ENCODE results near the gene JAGN1.
"Not testable (repeated sequence)": the region's sequence is repeated elsewhere in the genome, so short reads cannot be mapped to it uniquely, and the experiment has no call there.

JAGN1 gene

GRCh38 chr3:9900965-9901415 is 10.6 kb downstream of the JAGN1 start:
- not testable (repeated sequence) for H3K9me3 ChIP-seq (ENCODE audit: control insufficient read depth, low read length); DNase-seq (ENCODE audit: low read depth); H3K36me3 ChIP-seq (ENCODE audit: control insufficient read depth, insufficient read depth, low read length, severe bottlenecking); H3K27me3 ChIP-seq (replicated peaks; ENCODE audit: control insufficient read depth, insufficient read depth, low read length); H3K9ac ChIP-seq (ENCODE audit: low read length); H3K4me3 ChIP-seq (ENCODE audit: low read length)
- H3K4me1 ChIP-seq (ENCODE audit: control insufficient read depth, insufficient read depth, low read length) = peaks cover 52% of the 10 kb centered on the region

- no peaks in the 10 kb centered on the region for H3K36me3 ChIP-seq (ENCODE audit: control insufficient read depth, insufficient read depth, low read length, severe bottlenecking)
- H3K4me1 ChIP-seq (ENCODE audit: control insufficient read depth, insufficient read depth, low read length) = peaks cover 47% of the 10 kb centered on the region
- H3K9ac ChIP-seq (ENCODE audit: low read length) = no peak overlapping the region
- H3K9me3 ChIP-seq (ENCODE audit: control insufficient read depth, low read length) = no peaks in the 10 kb centered on the region
- H3K27me3 ChIP-seq (replicated peaks; ENCODE audit: control insufficient read depth, insufficient read depth, low read length) = no peaks in the 10 kb centered on the region
- no peak for DNase-seq (ENCODE audit: low read depth)
- H3K4me3 ChIP-seq (ENCODE audit: low read length) = no peak overlapping the region
Observed at GRCh38 chr3:9901967-9902366, 11.6 kb downstream of the JAGN1 start.

DNA sequence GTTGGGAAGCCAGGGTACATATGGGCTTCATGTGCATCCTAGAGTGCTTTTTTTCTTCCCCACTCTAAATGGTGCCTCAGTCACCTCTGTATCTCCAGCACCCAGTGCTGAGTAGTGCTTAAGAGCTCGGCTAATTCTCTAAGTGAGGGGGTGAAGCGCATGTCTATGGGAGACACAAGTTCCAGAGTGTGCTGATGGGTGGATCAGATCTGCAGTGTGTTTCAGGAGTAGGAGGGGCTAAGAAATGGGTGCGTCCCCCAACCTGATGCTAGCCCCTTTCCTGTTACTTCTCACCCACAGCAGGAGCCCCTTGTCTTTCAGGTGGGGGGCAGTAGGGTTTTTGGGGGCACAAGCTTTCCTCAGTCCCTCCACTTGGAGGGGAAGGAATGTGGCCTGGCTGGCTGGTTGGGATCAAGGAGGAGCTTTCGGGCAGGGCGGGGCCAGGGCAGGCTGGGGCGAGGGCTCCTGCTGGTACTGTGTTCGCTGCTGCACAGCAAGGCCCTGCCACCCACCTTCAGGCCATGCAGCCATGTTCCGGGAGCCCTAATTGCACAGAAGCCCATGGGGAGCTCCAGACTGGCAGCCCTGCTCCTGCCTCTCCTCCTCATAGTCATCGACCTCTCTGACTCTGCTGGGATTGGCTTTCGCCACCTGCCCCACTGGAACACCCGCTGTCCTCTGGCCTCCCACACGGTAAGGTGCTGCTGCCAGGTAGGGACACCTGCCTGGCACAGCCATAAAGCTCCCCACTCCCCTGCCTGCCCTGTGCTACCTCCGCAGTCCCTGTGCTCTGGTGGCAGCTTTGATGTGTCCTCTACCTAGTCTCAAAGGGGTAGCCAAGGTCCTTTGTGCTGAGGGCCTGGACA is 12.2 kb downstream of the JAGN1 start, which contains the start of gene IL17RE:
TSS of gene IL17RE (plus strand) at position 477 of the 866 bp plus-strand sequence. CDS start at position 562, 85 bp downstream.
- no peaks in the 10 kb centered on the region for H3K27me3 ChIP-seq (replicated peaks; ENCODE audit: control insufficient read depth, insufficient read depth, low read length)
- peak within 1 kb of the TSS; percentile 85 for H3K9ac ChIP-seq (ENCODE audit: low read length)
- peak within 1 kb of the TSS; percentile 75 for H3K4me3 ChIP-seq (ENCODE audit: low read length)
- H3K9me3 ChIP-seq (ENCODE audit: control insufficient read depth, low read length) = no peaks in the 10 kb centered on the region
- no peak for DNase-seq (ENCODE audit: low read depth)
- H3K4me1 ChIP-seq (ENCODE audit: control insufficient read depth, insufficient read depth, low read length) = peaks cover 40% of the 10 kb centered on the region
- peaks cover 1% of the 10 kb centered on the region for H3K36me3 ChIP-seq (ENCODE audit: control insufficient read depth, insufficient read depth, low read length, severe bottlenecking)

- H3K36me3 ChIP-seq (ENCODE audit: control insufficient read depth, insufficient read depth, low read length, severe bottlenecking) = peaks cover 6% of the 10 kb centered on the region
- peak overlapping the region; percentile 85 for H3K9ac ChIP-seq (ENCODE audit: low read length)
- no peaks in the 10 kb centered on the region for H3K9me3 ChIP-seq (ENCODE audit: control insufficient read depth, low read length)
- peak; percentile 37 for DNase-seq (ENCODE audit: low read depth)
- no peaks in the 10 kb centered on the region for H3K27me3 ChIP-seq (replicated peaks; ENCODE audit: control insufficient read depth, insufficient read depth, low read length)
- peaks cover 34% of the 10 kb centered on the region for H3K4me1 ChIP-seq (ENCODE audit: control insufficient read depth, insufficient read depth, low read length)
- peak overlapping the region; percentile 75 for H3K4me3 ChIP-seq (ENCODE audit: low read length)
Observed at GRCh38 chr3:9903238-9903624, 12.8 kb downstream of the JAGN1 start.

GRCh38 chr3:9903904-9904303 is 13.5 kb downstream of the JAGN1 start:
- peak overlapping the region; percentile 75 for H3K4me3 ChIP-seq (ENCODE audit: low read length)
- H3K36me3 ChIP-seq (ENCODE audit: control insufficient read depth, insufficient read depth, low read length, severe bottlenecking) = peaks cover 6% of the 10 kb centered on the region
- peak overlapping the region; percentile 85 for H3K9ac ChIP-seq (ENCODE audit: low read length)
- no peaks in the 10 kb centered on the region for H3K9me3 ChIP-seq (ENCODE audit: control insufficient read depth, low read length)
- no peak for DNase-seq (ENCODE audit: low read depth)
- no peaks in the 10 kb centered on the region for H3K27me3 ChIP-seq (replicated peaks; ENCODE audit: control insufficient read depth, insufficient read depth, low read length)
- peaks cover 28% of the 10 kb centered on the region for H3K4me1 ChIP-seq (ENCODE audit: control insufficient read depth, insufficient read depth, low read length)

DNA sequence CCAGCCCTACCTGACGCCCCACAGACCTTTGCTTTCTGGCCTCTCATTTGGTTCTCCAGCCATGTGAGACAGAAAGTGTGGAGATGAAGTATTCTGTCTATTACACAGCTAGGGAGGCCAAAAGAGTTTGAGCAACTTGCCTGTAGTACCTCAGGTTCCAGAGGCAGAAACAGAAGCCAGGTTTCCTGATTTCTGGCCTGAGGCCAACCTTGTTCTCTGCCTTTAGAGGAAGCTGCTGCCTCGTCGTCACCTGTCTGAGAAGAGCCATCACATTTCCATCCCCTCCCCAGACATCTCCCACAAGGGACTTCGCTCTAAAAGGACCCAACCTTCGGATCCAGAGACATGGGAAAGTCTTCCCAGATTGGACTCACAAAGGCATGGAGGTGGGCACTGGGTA is 16.1 kb downstream of the JAGN1 start:
- Histone ChIP-seq H3K4me3 (ENCODE audit: low read length) (no peak overlapping the region), H3K27me3 (replicated peaks; ENCODE audit: control insufficient read depth, insufficient read depth, low read length) (no peaks in the 10 kb centered on the region), H3K9ac (ENCODE audit: low read length) (no peak overlapping the region), H3K9me3 (ENCODE audit: control insufficient read depth, low read length) (no peaks in the 10 kb centered on the region), H3K4me1 (ENCODE audit: control insufficient read depth, insufficient read depth, low read length) (peaks cover 27% of the 10 kb centered on the region), H3K36me3 (ENCODE audit: control insufficient read depth, insufficient read depth, low read length, severe bottlenecking) (peaks cover 6% of the 10 kb centered on the region)
- DNase-seq (ENCODE audit: low read depth) = no peak

DNA sequence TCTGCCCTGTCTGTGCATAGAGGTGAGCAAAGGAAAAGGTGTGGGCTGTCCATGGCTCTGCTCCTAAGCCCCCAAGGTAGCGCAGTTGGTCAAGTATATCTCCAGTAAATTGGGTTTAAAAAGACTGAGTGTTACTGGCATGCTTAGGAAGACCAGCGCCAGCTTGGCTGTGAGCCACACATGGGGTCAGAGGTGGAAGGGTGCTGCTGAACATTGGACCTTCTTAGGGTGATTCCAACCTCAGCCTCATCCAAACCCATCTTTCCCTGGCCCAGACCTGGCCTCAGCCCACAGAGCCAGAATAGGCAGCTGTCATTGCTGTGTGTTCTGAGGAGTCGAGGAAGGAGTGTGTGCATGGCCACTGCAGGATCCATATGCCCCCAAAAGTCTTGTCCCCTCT is 17.9 kb downstream of the JAGN1 start:
- H3K4me3 ChIP-seq (ENCODE audit: low read length) = no peak overlapping the region
- H3K9ac ChIP-seq (ENCODE audit: low read length) = no peak overlapping the region
- no peaks in the 10 kb centered on the region for H3K9me3 ChIP-seq (ENCODE audit: control insufficient read depth, low read length)
- no peaks in the 10 kb centered on the region for H3K27me3 ChIP-seq (replicated peaks; ENCODE audit: control insufficient read depth, insufficient read depth, low read length)
- H3K36me3 ChIP-seq (ENCODE audit: control insufficient read depth, insufficient read depth, low read length, severe bottlenecking) = peaks cover 10% of the 10 kb centered on the region
- peaks cover 25% of the 10 kb centered on the region for H3K4me1 ChIP-seq (ENCODE audit: control insufficient read depth, insufficient read depth, low read length)
- DNase-seq (ENCODE audit: low read depth) = no peak

GRCh38 chr3:9909221-9910013 is 19.0 kb downstream of the JAGN1 start:
- Histone ChIP-seq H3K4me3 (ENCODE audit: low read length) (no peak overlapping the region), H3K27me3 (replicated peaks; ENCODE audit: control insufficient read depth, insufficient read depth, low read length) (no peaks in the 10 kb centered on the region), H3K9ac (ENCODE audit: low read length) (no peak overlapping the region), H3K4me1 (ENCODE audit: control insufficient read depth, insufficient read depth, low read length) (peaks cover 29% of the 10 kb centered on the region), H3K36me3 (ENCODE audit: control insufficient read depth, insufficient read depth, low read length, severe bottlenecking) (peaks cover 10% of the 10 kb centered on the region), H3K9me3 (ENCODE audit: control insufficient read depth, low read length) (no peaks in the 10 kb centered on the region)
- no peak for DNase-seq (ENCODE audit: low read depth)

DNA sequence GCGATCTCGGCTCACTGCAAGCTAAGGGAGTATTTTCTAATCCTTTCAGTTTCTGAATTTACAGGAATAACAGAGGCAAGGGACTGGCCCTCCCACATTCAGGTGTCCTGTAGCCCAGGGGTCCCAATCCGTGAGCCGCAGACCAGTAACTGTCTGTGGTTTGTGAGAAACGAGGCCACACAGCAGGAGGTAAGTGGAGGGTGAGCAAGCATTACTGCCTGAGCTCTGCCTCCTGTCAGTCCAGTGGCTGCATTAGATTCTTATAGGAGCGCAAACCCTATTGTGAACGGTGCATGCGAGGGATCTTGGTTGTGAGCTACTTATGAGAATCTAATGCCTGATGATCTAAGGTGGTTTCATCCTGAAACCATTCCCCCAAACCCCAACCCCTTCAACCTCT is 21.5 kb downstream of the JAGN1 start:
- Histone ChIP-seq H3K36me3 (ENCODE audit: control insufficient read depth, insufficient read depth, low read length, severe bottlenecking) (peaks cover 10% of the 10 kb centered on the region), H3K4me3 (ENCODE audit: low read length) (no peak overlapping the region), H3K9me3 (ENCODE audit: control insufficient read depth, low read length) (no peaks in the 10 kb centered on the region), H3K27me3 (replicated peaks; ENCODE audit: control insufficient read depth, insufficient read depth, low read length) (no peaks in the 10 kb centered on the region), H3K4me1 (ENCODE audit: control insufficient read depth, insufficient read depth, low read length) (peaks cover 41% of the 10 kb centered on the region), H3K9ac (ENCODE audit: low read length) (no peak overlapping the region)
- DNase-seq (ENCODE audit: low read depth) = no peak

- no peaks in the 10 kb centered on the region for H3K9me3 ChIP-seq (ENCODE audit: control insufficient read depth, low read length)
- no peaks in the 10 kb centered on the region for H3K27me3 ChIP-seq (replicated peaks; ENCODE audit: control insufficient read depth, insufficient read depth, low read length)
- H3K4me1 ChIP-seq (ENCODE audit: control insufficient read depth, insufficient read depth, low read length) = peaks cover 46% of the 10 kb centered on the region
- peak; percentile 35 for DNase-seq (ENCODE audit: low read depth)
- peaks cover 10% of the 10 kb centered on the region for H3K36me3 ChIP-seq (ENCODE audit: control insufficient read depth, insufficient read depth, low read length, severe bottlenecking)
- H3K9ac ChIP-seq (ENCODE audit: low read length) = peak overlapping the region; percentile 8
- no peak overlapping the region for H3K4me3 ChIP-seq (ENCODE audit: low read length)
Observed at GRCh38 chr3:9912294-9912935, 22.0 kb downstream of the JAGN1 start.

- H3K36me3 ChIP-seq (ENCODE audit: control insufficient read depth, insufficient read depth, low read length, severe bottlenecking) = peaks cover 4% of the 10 kb centered on the region
- DNase-seq (ENCODE audit: low read depth) = no peak
- H3K4me1 ChIP-seq (ENCODE audit: control insufficient read depth, insufficient read depth, low read length) = peaks cover 57% of the 10 kb centered on the region
- no peaks in the 10 kb centered on the region for H3K9me3 ChIP-seq (ENCODE audit: control insufficient read depth, low read length)
- no peak overlapping the region for H3K4me3 ChIP-seq (ENCODE audit: low read length)
- peak overlapping the region; percentile 98 for H3K9ac ChIP-seq (ENCODE audit: low read length)
- no peaks in the 10 kb centered on the region for H3K27me3 ChIP-seq (replicated peaks; ENCODE audit: control insufficient read depth, insufficient read depth, low read length)
Observed at GRCh38 chr3:9913601-9914000, 23.2 kb downstream of the JAGN1 start.

All from adipocyte (in vitro differentiated cells).